Skin epidermis (tissue), 12 donors: ENCODE data around the gene AK8.

Experiments
- H3K27ac ChIP-seq, 21 experiments: fragments of 200-600 bp; sonication (generic) in 11 of 21; one replicate each; pipeline ENCODE4 v1.5.0; 2020; ENCODE audit warnings: mild to moderate bottlenecking in 3 of 21, inconsistent platforms in 2 of 21, moderate library complexity in 2 of 21
- H3K4me3 ChIP-seq, 7 experiments: fragments of 200-600 bp; sonication (generic) in 2 of 7; one replicate each; pipeline ENCODE4 v1.5.0; 2020; ENCODE audit warnings: inconsistent platforms in 2 of 7, mild to moderate bottlenecking in 2 of 7, moderate library complexity in 1 of 7

AK8 gene

GRCh38 chr9:132864277-132864676, 13.8 kb downstream of the AK8 start:
- H3K4me3 ChIP-seq = no peak overlapping the region
- peak overlapping the region in 12 of 21 experiments; percentile 2 to 71 (median 36) for H3K27ac ChIP-seq

GRCh38 chr9:132863096-132863495, 15.0 kb downstream of the AK8 start:
- Histone ChIP-seq H3K4me3 (no peak overlapping the region), H3K27ac (no peak overlapping the region)

- no peak overlapping the region for H3K27ac ChIP-seq
- H3K4me3 ChIP-seq = no peak overlapping the region
Measured at GRCh38 chr9:132862533-132862932, 15.6 kb downstream of the AK8 start.

GRCh38 chr9:132861666-132862065, 16.4 kb downstream of the AK8 start:
- Histone ChIP-seq H3K27ac (no peak overlapping the region), H3K4me3 (no peak overlapping the region)

- Histone ChIP-seq H3K27ac (peak overlapping the region in 1 of 21 experiments; percentile 9), H3K4me3 (no peak overlapping the region)
Measured at GRCh38 chr9:132858751-132859150, 19.3 kb downstream of the AK8 start.

- H3K27ac ChIP-seq = peak overlapping the region in 7 of 21 experiments; percentile 3 to 57 (median 23)
Measured at GRCh38 chr9:132857616-132858342, 20.3 kb downstream of the AK8 start.

GRCh38 chr9:132857031-132857430, 21.1 kb downstream of the AK8 start:
- Histone ChIP-seq H3K27ac (peak overlapping the region in 9 of 21 experiments; percentile 3 to 57 (median 29)), H3K4me3 (no peak overlapping the region)

More at GRCh38 chr9:132857616-132858342, 20.3 kb downstream of the AK8 start:
- H3K4me3 ChIP-seq = no peak overlapping the region

- Histone ChIP-seq H3K27ac (no peak overlapping the region), H3K4me3 (no peak overlapping the region)
Measured at GRCh38 chr9:132855904-132856303, 22.2 kb downstream of the AK8 start.

GRCh38 chr9:132854832-132855231, 23.3 kb downstream of the AK8 start:
- Histone ChIP-seq H3K4me3 (no peak overlapping the region), H3K27ac (no peak overlapping the region)

GRCh38 chr9:132853482-132853881, 24.6 kb downstream of the AK8 start:
- Histone ChIP-seq H3K4me3 (no peak overlapping the region), H3K27ac (no peak overlapping the region)

GRCh38 chr9:132849185-132849706, 28.8 kb downstream of the AK8 start:
- Histone ChIP-seq H3K27ac (no peak overlapping the region), H3K4me3 (no peak overlapping the region)

GRCh38 chr9:132846918-132847515, 31.1 kb downstream of the AK8 start:
- Histone ChIP-seq H3K4me3 (no peak overlapping the region), H3K27ac (no peak overlapping the region)

- Histone ChIP-seq H3K4me3 (no peak overlapping the region), H3K27ac (no peak overlapping the region)
Measured at GRCh38 chr9:132846109-132846917, 31.8 kb downstream of the AK8 start.

- Histone ChIP-seq H3K27ac (no peak overlapping the region), H3K4me3 (no peak overlapping the region)
Measured at GRCh38 chr9:132842124-132843044, 35.7 kb downstream of the AK8 start.

- no peak overlapping the region for H3K27ac ChIP-seq
Measured at GRCh38 chr9:132840980-132841379, 37.1 kb downstream of the AK8 start.

GRCh38 chr9:132838291-132838690, 39.8 kb downstream of the AK8 start:
- H3K4me3 ChIP-seq = no peak overlapping the region
- H3K27ac ChIP-seq = no peak overlapping the region

More at GRCh38 chr9:132840980-132841379, 37.1 kb downstream of the AK8 start:
- no peak overlapping the region for H3K4me3 ChIP-seq

GRCh38 chr9:132837501-132838286, 40.4 kb downstream of the AK8 start:
- Histone ChIP-seq H3K4me3 (no peak overlapping the region), H3K27ac (no peak overlapping the region)

- no peak overlapping the region for H3K27ac ChIP-seq
Measured at GRCh38 chr9:132834343-132834742, 43.7 kb downstream of the AK8 start.

More at GRCh38 chr9:132834343-132834742, 43.7 kb downstream of the AK8 start:
- no peak overlapping the region for H3K4me3 ChIP-seq
